Nephron progenitor cell (in vitro differentiated cells): Measurements from ENCODE around the gene TYROBP.
A peak's percentile ranks its signal among the peaks of the same experiment; 100 is the strongest.

Source experiments
- DNase-seq: peaks from one replicate; pipeline ENCODE4 v3.0.0; 2021
- H3K27ac Mint-ChIP-seq: 2 replicates; pipeline ENCODE4 v1.8.0; 2021; ENCODE audit warnings: mild to moderate bottlenecking, moderate library complexity, mixed read lengths
- H3K27me3 Mint-ChIP-seq: 2 replicates; pipeline ENCODE4 v1.8.0; 2021; ENCODE audit warnings: mild to moderate bottlenecking, low read depth, mixed read lengths; ENCODE audit not compliant: poor library complexity
- H3K36me3 Mint-ChIP-seq: 2 replicates; pipeline ENCODE4 v1.8.0; 2021; ENCODE audit warnings: low read depth, mixed read lengths
- H3K4me1 Mint-ChIP-seq: 2 replicates; pipeline ENCODE4 v1.8.0; 2021; ENCODE audit warnings: mixed read lengths
- H3K4me3 Mint-ChIP-seq: 2 replicates; pipeline ENCODE4 v1.8.0; 2021; ENCODE audit warnings: mild to moderate bottlenecking, moderate library complexity, mixed read lengths
- H3K9me3 Mint-ChIP-seq: 2 replicates; pipeline ENCODE4 v1.8.0; 2021; ENCODE audit warnings: mild to moderate bottlenecking, moderate library complexity, mixed read lengths
- TF ChIP-seq, protein P1 (sequence below): fragments of 200-600 bp; sonication (generic); IDR thresholded peaks from 2 replicates; pipeline ENCODE4 v1.5.0; 2021; ENCODE audit warnings: antibody characterized with exemption

The TYROBP gene

DNA sequence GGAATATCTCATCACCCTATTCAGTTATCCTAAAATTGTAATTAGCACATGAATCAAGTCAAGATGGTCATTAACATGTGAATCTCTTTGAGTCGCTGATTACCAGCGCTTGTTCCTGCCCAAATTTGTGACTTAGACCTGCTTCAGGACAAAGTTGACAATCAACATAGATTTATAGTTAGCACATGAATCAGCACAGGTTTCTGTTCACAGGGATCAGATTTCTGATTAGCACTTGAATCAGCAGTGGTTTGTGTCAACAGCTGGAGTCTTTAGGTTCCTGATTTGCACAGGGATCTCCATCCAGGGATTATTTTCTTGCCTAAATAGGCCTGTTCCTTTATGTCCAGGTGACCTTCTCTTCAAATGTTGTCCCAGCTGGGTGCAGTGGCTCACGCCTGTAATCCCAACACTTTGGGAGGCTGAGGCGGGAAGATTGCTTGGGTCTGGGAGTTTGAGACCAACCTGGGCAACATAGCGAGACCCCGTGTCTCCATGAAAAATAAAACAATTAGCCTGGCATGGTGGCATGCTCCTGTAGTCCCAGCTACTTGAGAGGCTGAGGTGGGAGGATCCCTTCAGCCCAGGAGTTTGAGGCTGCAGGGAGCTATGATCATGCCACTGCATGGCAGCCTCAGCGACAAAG is 24.3 kb upstream of the TYROBP start:
- peaks cover 16% of the 10 kb centered on the region for H3K27me3 Mint-ChIP-seq
- no peak overlapping the region for H3K27ac Mint-ChIP-seq
- H3K9me3 Mint-ChIP-seq = no peaks in the 10 kb centered on the region
- TF ChIP-seq, protein P1, sequence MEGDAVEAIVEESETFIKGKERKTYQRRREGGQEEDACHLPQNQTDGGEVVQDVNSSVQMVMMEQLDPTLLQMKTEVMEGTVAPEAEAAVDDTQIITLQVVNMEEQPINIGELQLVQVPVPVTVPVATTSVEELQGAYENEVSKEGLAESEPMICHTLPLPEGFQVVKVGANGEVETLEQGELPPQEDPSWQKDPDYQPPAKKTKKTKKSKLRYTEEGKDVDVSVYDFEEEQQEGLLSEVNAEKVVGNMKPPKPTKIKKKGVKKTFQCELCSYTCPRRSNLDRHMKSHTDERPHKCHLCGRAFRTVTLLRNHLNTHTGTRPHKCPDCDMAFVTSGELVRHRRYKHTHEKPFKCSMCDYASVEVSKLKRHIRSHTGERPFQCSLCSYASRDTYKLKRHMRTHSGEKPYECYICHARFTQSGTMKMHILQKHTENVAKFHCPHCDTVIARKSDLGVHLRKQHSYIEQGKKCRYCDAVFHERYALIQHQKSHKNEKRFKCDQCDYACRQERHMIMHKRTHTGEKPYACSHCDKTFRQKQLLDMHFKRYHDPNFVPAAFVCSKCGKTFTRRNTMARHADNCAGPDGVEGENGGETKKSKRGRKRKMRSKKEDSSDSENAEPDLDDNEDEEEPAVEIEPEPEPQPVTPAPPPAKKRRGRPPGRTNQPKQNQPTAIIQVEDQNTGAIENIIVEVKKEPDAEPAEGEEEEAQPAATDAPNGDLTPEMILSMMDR = no peak
- H3K36me3 Mint-ChIP-seq = no peaks in the 10 kb centered on the region
- no peak overlapping the region for H3K4me3 Mint-ChIP-seq
- DNase-seq = no peak
- H3K4me1 Mint-ChIP-seq = peaks cover 28% of the 10 kb centered on the region

DNA sequence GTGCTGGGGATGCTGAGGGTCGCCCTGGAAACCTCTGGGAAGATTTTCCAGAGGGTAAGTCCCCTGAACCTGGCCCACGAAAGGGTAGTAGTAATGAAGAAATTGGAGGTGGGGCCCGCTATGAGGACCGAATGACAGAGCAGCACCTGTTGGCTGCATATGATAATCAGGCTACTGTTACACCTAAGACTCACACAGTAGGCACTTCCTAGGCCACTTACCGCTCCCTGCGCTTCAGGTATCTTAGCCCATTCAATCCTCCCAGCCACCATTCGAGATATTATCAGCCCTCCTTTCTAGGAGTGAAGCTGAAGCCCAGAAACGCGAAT is 23.7 kb upstream of the TYROBP start:
- Mint-ChIP-seq H3K36me3 (no peaks in the 10 kb centered on the region), H3K4me1 (peaks cover 23% of the 10 kb centered on the region), H3K4me3 (no peak overlapping the region), H3K27me3 (peaks cover 20% of the 10 kb centered on the region), H3K9me3 (no peaks in the 10 kb centered on the region), H3K27ac (no peak overlapping the region)
- DNase-seq = no peak
- TF ChIP-seq, protein P1 = peak; percentile 16

DNA sequence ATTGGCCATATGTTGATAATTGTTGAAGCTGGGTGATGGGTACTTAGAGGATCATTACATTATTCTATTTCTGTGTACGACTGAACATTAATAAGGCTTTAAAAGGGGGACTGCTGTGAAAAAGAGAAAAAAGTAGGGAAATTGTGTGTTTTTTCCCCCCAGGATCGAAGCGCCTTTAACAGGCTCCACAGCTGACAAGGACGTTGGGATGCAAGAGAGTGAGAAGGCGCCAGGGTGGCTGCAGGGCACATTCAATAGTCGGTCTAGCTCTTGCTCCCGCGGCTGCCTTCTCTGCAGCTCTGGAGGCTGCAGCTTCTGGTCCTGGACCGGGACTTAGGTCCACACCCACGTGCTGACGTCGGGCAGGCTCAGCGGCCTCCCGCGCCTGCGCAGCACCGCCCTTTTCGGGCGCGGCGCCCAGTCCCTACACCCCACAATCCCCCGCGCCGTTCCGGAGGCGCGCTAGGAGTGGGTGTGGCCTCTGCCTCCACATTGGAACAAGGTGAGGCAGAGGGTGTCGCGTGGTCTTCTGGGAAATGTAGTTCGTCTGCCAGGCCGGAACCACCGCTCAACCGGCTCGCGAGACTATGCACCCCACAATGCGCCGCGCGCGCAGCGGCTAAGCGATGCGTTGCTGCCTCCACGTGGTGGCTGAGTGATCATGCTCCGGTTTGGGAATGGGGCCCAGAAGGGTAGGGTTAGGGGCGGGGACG is 23.2 kb upstream of the TYROBP start:
- Mint-ChIP-seq H3K4me1 (peaks cover 23% of the 10 kb centered on the region), H3K36me3 (no peaks in the 10 kb centered on the region), H3K9me3 (no peaks in the 10 kb centered on the region), H3K27me3 (peaks cover 20% of the 10 kb centered on the region), H3K4me3 (peak overlapping the region; percentile 75), H3K27ac (peak overlapping the region; percentile 8)
- TF ChIP-seq, protein P1 = peak; percentile 77
- peak; percentile 98 for DNase-seq

DNA sequence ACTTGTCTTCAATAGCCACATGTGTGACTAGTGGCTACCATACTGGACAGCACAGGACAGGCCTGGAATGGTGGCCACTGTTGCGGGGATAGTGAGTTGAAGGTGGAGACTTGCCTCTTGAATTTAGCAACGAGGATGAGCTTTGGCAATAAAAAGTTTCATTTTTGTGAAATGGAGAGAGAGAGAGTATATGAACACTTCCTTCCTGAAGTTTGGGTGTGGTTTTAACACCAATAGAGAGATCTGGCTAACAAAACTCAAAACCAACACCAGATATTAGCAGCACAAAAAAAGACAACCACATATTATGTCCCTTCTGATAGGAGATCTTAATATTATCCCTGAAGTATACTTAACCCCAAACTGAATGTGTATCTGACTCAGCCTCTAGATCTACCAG is 21.8 kb upstream of the TYROBP start:
- TF ChIP-seq, protein P1 = no peak
- Mint-ChIP-seq H3K36me3 (no peaks in the 10 kb centered on the region), H3K4me1 (peaks cover 12% of the 10 kb centered on the region), H3K9me3 (peaks cover 11% of the 10 kb centered on the region), H3K4me3 (peak overlapping the region; percentile 59), H3K27me3 (peaks cover 33% of the 10 kb centered on the region), H3K27ac (no peak overlapping the region)
- DNase-seq = no peak

DNA sequence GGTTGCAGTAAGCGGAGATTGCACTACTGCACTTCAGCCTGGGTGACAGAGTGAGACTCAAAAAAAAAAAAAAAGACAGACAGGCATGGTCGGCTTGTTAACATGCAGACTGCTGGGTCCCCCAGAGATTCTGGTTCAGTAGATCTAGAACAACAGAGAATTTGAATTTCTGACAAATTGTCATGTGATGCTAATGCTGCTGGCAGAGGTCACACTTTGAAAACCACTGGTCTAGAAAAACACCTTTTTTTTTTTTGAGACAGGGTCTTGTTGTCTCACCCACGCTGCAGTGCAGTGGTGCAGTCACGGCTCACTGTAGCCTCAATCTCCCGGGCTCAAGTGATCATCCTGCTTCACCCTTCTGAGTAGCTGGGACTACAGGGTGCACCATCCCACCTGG is 20.4 kb upstream of the TYROBP start:
- no peaks in the 10 kb centered on the region for H3K36me3 Mint-ChIP-seq
- peaks cover 40% of the 10 kb centered on the region for H3K27me3 Mint-ChIP-seq
- TF ChIP-seq, protein P1 = no peak
- peaks cover 12% of the 10 kb centered on the region for H3K4me1 Mint-ChIP-seq
- no peak overlapping the region for H3K27ac Mint-ChIP-seq
- DNase-seq = no peak
- peaks cover 11% of the 10 kb centered on the region for H3K9me3 Mint-ChIP-seq
- no peak overlapping the region for H3K4me3 Mint-ChIP-seq

DNA sequence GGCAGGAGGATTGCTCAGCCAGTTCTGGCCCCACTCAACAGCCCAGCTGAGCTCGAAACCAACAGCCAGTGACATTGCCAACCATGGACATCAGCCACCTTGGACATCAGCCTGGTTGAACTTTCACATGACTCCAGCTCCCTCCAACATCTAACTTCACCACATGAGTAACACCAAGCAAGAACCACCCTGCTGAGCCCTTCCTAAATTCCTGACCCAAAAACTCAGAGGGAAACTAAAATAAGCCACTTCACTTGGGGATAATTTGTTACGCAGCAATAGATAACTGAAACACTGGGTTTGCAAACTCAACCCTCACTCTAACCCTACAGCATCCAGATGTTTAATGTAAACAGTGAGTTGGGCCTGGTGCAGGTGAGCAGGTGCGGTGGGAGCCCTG is 17.4 kb upstream of the TYROBP start:
- peaks cover 11% of the 10 kb centered on the region for H3K9me3 Mint-ChIP-seq
- no peak overlapping the region for H3K4me3 Mint-ChIP-seq
- H3K4me1 Mint-ChIP-seq = peaks cover 5% of the 10 kb centered on the region
- H3K27me3 Mint-ChIP-seq = peaks cover 36% of the 10 kb centered on the region
- no peak for DNase-seq
- TF ChIP-seq, protein P1 = no peak
- H3K27ac Mint-ChIP-seq = no peak overlapping the region
- no peaks in the 10 kb centered on the region for H3K36me3 Mint-ChIP-seq
